Measurements from ENCODE around the gene SETBP1.

Gene SETBP1

GRCh38 chr18:44741511-44741910 is 60.8 kb downstream of the SETBP1 start:
- peaks cover 0 to 18% (median 14%) of the 10 kb centered on the region in 10 experiments; a peak in 16 of 20 replicates for H3K4me1 ChIP-seq
- TF ChIP-seq Cebpa-rat (IDR thresholded peaks at IDR 0.05): no peak
- peaks cover 0 to 8% (median 5%) of the 10 kb centered on the region in 11 experiments; a peak in 7 of 22 replicates for H3K9me3 ChIP-seq (replicated peaks in 1 of 11)
- H3K4me3 ChIP-seq: no peak overlapping the region
- peaks cover 0 to 77% (median 15%) of the 10 kb centered on the region in 11 experiments; a peak in 11 of 22 replicates for H4K20me1 ChIP-seq
- peaks cover 0 to 22% (median 0%) of the 10 kb centered on the region in 11 experiments; a peak in 4 of 22 replicates for H3K36me3 ChIP-seq
- peaks cover 0 to 100% (median 0%) of the 10 kb centered on the region in 11 experiments; a peak in 10 of 22 replicates for H3K27me3 ChIP-seq
- no peak overlapping the region for H3K4me2 ChIP-seq
- H3K9ac ChIP-seq: no peak overlapping the region
- H3K27ac ChIP-seq: no peak overlapping the region

- Histone ChIP-seq H3K4me3 (no peak overlapping the region), H4K20me1 (peaks cover 0 to 76% (median 9%) of the 10 kb centered on the region in 11 experiments; a peak in 10 of 22 replicates), H3K4me2 (peak overlapping the region in 3 of 11 experiments; percentile 33 to 62 (median 53); a peak in 3 of 22 replicates), H3K9ac (no peak overlapping the region), H3K4me1 (peaks cover 0 to 23% (median 19%) of the 10 kb centered on the region in 10 experiments; a peak in 17 of 20 replicates), H3K27ac (no peak overlapping the region), H3K27me3 (peaks cover 0 to 100% (median 0%) of the 10 kb centered on the region in 11 experiments; a peak in 10 of 22 replicates), H3K36me3 (peaks cover 0 to 16% (median 0%) of the 10 kb centered on the region in 11 experiments; a peak in 4 of 22 replicates), H3K9me3 (replicated peaks in 1 of 11) (peaks cover 0 to 8% (median 5%) of the 10 kb centered on the region in 11 experiments; a peak in 7 of 22 replicates)
- no peak for TF ChIP-seq Cebpa-rat (IDR thresholded peaks at IDR 0.05)
Observed at GRCh38 chr18:44742126-44742525, 61.4 kb downstream of the SETBP1 start.

GRCh38 chr18:44742718-44743311 is 62.1 kb downstream of the SETBP1 start:
- TF ChIP-seq Cebpa-rat (IDR thresholded peaks at IDR 0.05): no peak

GRCh38 chr18:44743631-44744030 is 62.9 kb downstream of the SETBP1 start:
- peaks cover 0 to 100% (median 0%) of the 10 kb centered on the region in 11 experiments; a peak in 8 of 22 replicates for H3K27me3 ChIP-seq
- H3K9ac ChIP-seq: no peak overlapping the region
- no peak overlapping the region for H3K4me3 ChIP-seq
- H3K36me3 ChIP-seq: peaks cover 0 to 15% (median 0%) of the 10 kb centered on the region in 11 experiments; a peak in 2 of 22 replicates
- H3K4me2 ChIP-seq: peak overlapping the region in 9 of 11 experiments; percentile 4 to 62 (median 51); a peak in 16 of 22 replicates
- peaks cover 0 to 8% (median 5%) of the 10 kb centered on the region in 11 experiments; a peak in 7 of 22 replicates for H3K9me3 ChIP-seq (replicated peaks in 1 of 11)
- H3K27ac ChIP-seq: no peak overlapping the region
- peaks cover 0 to 79% (median 8%) of the 10 kb centered on the region in 11 experiments; a peak in 9 of 22 replicates for H4K20me1 ChIP-seq
- no peak for TF ChIP-seq Cebpa-rat (IDR thresholded peaks at IDR 0.05)
- peaks cover 0 to 32% (median 23%) of the 10 kb centered on the region in 10 experiments; a peak in 17 of 20 replicates for H3K4me1 ChIP-seq

More at GRCh38 chr18:44742718-44743311, 62.1 kb downstream of the SETBP1 start:
- Histone ChIP-seq H3K27ac (no peak overlapping the region), H3K27me3 (peaks cover 0 to 100% (median 0%) of the 10 kb centered on the region in 11 experiments; a peak in 8 of 22 replicates), H3K4me2 (peak overlapping the region in 10 of 11 experiments; percentile 4 to 62 (median 51); a peak in 17 of 22 replicates), H3K9me3 (replicated peaks in 1 of 11) (peaks cover 0 to 8% (median 5%) of the 10 kb centered on the region in 11 experiments; a peak in 7 of 22 replicates), H4K20me1 (peaks cover 0 to 75% (median 8%) of the 10 kb centered on the region in 11 experiments; a peak in 10 of 22 replicates), H3K4me3 (no peak overlapping the region), H3K4me1 (peaks cover 0 to 29% (median 23%) of the 10 kb centered on the region in 10 experiments; a peak in 17 of 20 replicates), H3K9ac (no peak overlapping the region), H3K36me3 (peaks cover 0 to 15% (median 0%) of the 10 kb centered on the region in 11 experiments; a peak in 2 of 22 replicates)

GRCh38 chr18:44744161-44745121 is 63.8 kb downstream of the SETBP1 start:
- Histone ChIP-seq H3K4me2 (0 out of 22 replicates have a peak overlapping the region, but pooled peaks of 1 of the 11 experiments have one; percentile 53), H3K4me1 (peaks cover 0 to 32% (median 23%) of the 10 kb centered on the region in 10 experiments; a peak in 17 of 20 replicates), H3K36me3 (peaks cover 0 to 15% (median 0%) of the 10 kb centered on the region in 11 experiments; a peak in 2 of 22 replicates), H3K9me3 (replicated peaks in 1 of 11) (peaks cover 0 to 8% (median 5%) of the 10 kb centered on the region in 11 experiments; a peak in 7 of 22 replicates), H4K20me1 (peaks cover 0 to 87% (median 8%) of the 10 kb centered on the region in 11 experiments; a peak in 9 of 22 replicates), H3K4me3 (no peak overlapping the region), H3K27me3 (peaks cover 0 to 100% (median 0%) of the 10 kb centered on the region in 11 experiments; a peak in 8 of 22 replicates), H3K9ac (no peak overlapping the region), H3K27ac (no peak overlapping the region)
- no peak for TF ChIP-seq Cebpa-rat (IDR thresholded peaks at IDR 0.05)

- peaks cover 0 to 11% (median 0%) of the 10 kb centered on the region in 11 experiments; a peak in 3 of 22 replicates for H3K36me3 ChIP-seq
- no peak overlapping the region for H3K9ac ChIP-seq
- TF ChIP-seq Cebpa-rat (IDR thresholded peaks at IDR 0.05): no peak
- peak overlapping the region in 7 of 11 experiments; percentile 6 to 45 (median 31); a peak in 12 of 22 replicates for H3K4me2 ChIP-seq
- no peak overlapping the region for H3K27ac ChIP-seq
- H3K4me1 ChIP-seq: peaks cover 0 to 32% (median 23%) of the 10 kb centered on the region in 10 experiments; a peak in 17 of 20 replicates
- peaks cover 0 to 74% (median 5%) of the 10 kb centered on the region in 11 experiments; a peak in 8 of 22 replicates for H4K20me1 ChIP-seq
- H3K4me3 ChIP-seq: no peak overlapping the region
- H3K27me3 ChIP-seq: peaks cover 0 to 99% (median 0%) of the 10 kb centered on the region in 11 experiments; a peak in 7 of 22 replicates
- H3K9me3 ChIP-seq (replicated peaks in 1 of 11): peaks cover 0 to 12% (median 5%) of the 10 kb centered on the region in 11 experiments; a peak in 8 of 22 replicates
Observed at GRCh38 chr18:44747157-44747556, 66.5 kb downstream of the SETBP1 start.

- peaks cover 0 to 18% (median 10%) of the 10 kb centered on the region in 10 experiments; a peak in 13 of 20 replicates for H3K4me1 ChIP-seq
- peaks cover 0 to 60% (median 0%) of the 10 kb centered on the region in 11 experiments; a peak in 7 of 22 replicates for H4K20me1 ChIP-seq
- peaks cover 0 to 99% (median 0%) of the 10 kb centered on the region in 11 experiments; a peak in 7 of 22 replicates for H3K27me3 ChIP-seq
- peaks cover 0 to 11% (median 0%) of the 10 kb centered on the region in 11 experiments; a peak in 4 of 22 replicates for H3K36me3 ChIP-seq
- H3K4me3 ChIP-seq: no peak overlapping the region
- no peak overlapping the region for H3K9ac ChIP-seq
- H3K4me2 ChIP-seq: no peak overlapping the region
- no peak overlapping the region for H3K27ac ChIP-seq
- peaks cover 0 to 20% (median 5%) of the 10 kb centered on the region in 11 experiments; a peak in 8 of 22 replicates for H3K9me3 ChIP-seq (replicated peaks in 1 of 11)
- TF ChIP-seq Cebpa-rat (IDR thresholded peaks at IDR 0.05): no peak
Observed at GRCh38 chr18:44748582-44748981, 67.9 kb downstream of the SETBP1 start.
